PC-9 (cell line): ENCODE results near the gene ANKRD39. TPM values are rescaled to one million over a fixed set of nuclear protein-coding genes. Genes with fewer than 3 reads are reported as not detected.

Source experiments
- BruUV-seq: library from RNA; stranded (reverse); fragments of 400-500 nt; replicated peaks from 2 replicates; lab custom pipeline; 2021; lab: Mats Ljungman, UMichigan
- CTCF ChIA-PET: fragments of 300-600 bp; sonication (Branson Sonifier 250); formaldehyde crosslinking; loops from one replicate; lab custom pipeline; 2022; ENCODE audit warnings: antibody characterized with exemption; lab: Charles Lee
- POLR2A ChIA-PET: fragments of 300-600 bp; sonication (Branson Sonifier 250); formaldehyde crosslinking; loops from one replicate; lab custom pipeline; 2022; ENCODE audit warnings: antibody characterized with exemption; ENCODE audit not compliant: unreplicated experiment; lab: Charles Lee
- DNase-seq, 2 experiments: peaks; one replicate each; pipeline versions ENCODE4 v3.0.0 to v3.0.0-alpha.2; 2015 to 2022; ENCODE audit warnings: mixed read lengths in 1 of 2
- H2AFZ ChIP-seq: fragments of 200-600 bp; sonication (generic); 2 replicates; pipeline ENCODE4 v1.8.1; 2017; ENCODE audit warnings: antibody characterized with exemption
- H3F3A ChIP-seq: fragments of 200-600 bp; sonication (generic); 2 replicates; pipeline ENCODE4 v1.8.1; 2017; ENCODE audit warnings: antibody characterized with exemption, mild to moderate bottlenecking, low read depth; ENCODE audit not compliant: insufficient read depth
- H3K27ac ChIP-seq: fragments of 200-600 bp; sonication (generic); 2 replicates; pipeline ENCODE4 v1.6.1; 2016; ENCODE audit warnings: mixed run types
- H3K27me3 ChIP-seq: fragments of 200-600 bp; sonication (generic); 2 replicates; pipeline ENCODE4 v1.6.1; 2016; ENCODE audit warnings: low read depth, mixed run types; ENCODE audit not compliant: insufficient read depth
- H3K36me3 ChIP-seq: fragments of 200-600 bp; sonication (generic); 2 replicates; pipeline ENCODE4 v1.6.1; 2016; ENCODE audit warnings: low read depth, mixed run types
- H3K4me1 ChIP-seq: fragments of 200-600 bp; sonication (generic); replicated peaks from 2 replicates; pipeline ENCODE4 v1.6.1; 2016; ENCODE audit warnings: mixed run types; ENCODE audit not compliant: insufficient read depth
- H3K4me2 ChIP-seq: fragments of 200-600 bp; sonication (generic); 2 replicates; pipeline ENCODE4 v1.6.1; 2017; ENCODE audit warnings: mixed run types
- H3K4me3 ChIP-seq: fragments of 200-600 bp; sonication (generic); 2 replicates; pipeline ENCODE4 v1.6.1; 2016; ENCODE audit warnings: mixed run types
- H3K79me2 ChIP-seq: fragments of 200-600 bp; sonication (generic); 2 replicates; pipeline ENCODE4 v1.6.1; 2017; ENCODE audit warnings: low read depth, mixed run types
- H3K9me2 ChIP-seq: fragments of 200-600 bp; sonication (generic); 2 replicates; pipeline ENCODE4 v1.8.1; 2017; ENCODE audit warnings: mild to moderate bottlenecking; ENCODE audit not compliant: insufficient read depth
- H3K9me3 ChIP-seq: fragments of 200-600 bp; sonication (generic); 2 replicates; pipeline ENCODE4 v1.8.1; 2016; ENCODE audit warnings: low read depth; ENCODE audit not compliant: insufficient read depth
- H4K20me1 ChIP-seq: fragments of 200-600 bp; sonication (generic); 2 replicates; pipeline ENCODE4 v1.8.1; 2017; ENCODE audit not compliant: insufficient read depth
- EZH2 ChIP-seq: fragments of 200-600 bp; sonication (generic); IDR thresholded peaks from 2 replicates; pipeline ENCODE4 v1.8.0; 2017; ENCODE audit warnings: antibody characterized with exemption, low read depth
- intact Hi-C: fragments of 100-400 bp; cut with micrococcal nuclease; formaldehyde crosslinking; loops from one replicate; pipeline ENCODE4 v1.10.0; 2022; ENCODE audit not compliant: unreplicated experiment
- total RNA-seq: library from RNA; stranded (reverse); gene quantifications from 2 replicates; pipeline ENCODE4 v1.2.3, GENCODE V29; 2021
- TF ChIP-seq, protein P1 (sequence below): fragments of 200-600 bp; sonication (generic); conservative IDR thresholded peaks from 2 replicates; pipeline ENCODE4 v1.6.1; 2017; ENCODE audit warnings: mixed run types, antibody characterized with exemption, mild to moderate bottlenecking, moderate library complexity

ANKRD39 gene
- total RNA-seq, 1 experiment from 2014 or later: 19.0 TPM

DNA sequence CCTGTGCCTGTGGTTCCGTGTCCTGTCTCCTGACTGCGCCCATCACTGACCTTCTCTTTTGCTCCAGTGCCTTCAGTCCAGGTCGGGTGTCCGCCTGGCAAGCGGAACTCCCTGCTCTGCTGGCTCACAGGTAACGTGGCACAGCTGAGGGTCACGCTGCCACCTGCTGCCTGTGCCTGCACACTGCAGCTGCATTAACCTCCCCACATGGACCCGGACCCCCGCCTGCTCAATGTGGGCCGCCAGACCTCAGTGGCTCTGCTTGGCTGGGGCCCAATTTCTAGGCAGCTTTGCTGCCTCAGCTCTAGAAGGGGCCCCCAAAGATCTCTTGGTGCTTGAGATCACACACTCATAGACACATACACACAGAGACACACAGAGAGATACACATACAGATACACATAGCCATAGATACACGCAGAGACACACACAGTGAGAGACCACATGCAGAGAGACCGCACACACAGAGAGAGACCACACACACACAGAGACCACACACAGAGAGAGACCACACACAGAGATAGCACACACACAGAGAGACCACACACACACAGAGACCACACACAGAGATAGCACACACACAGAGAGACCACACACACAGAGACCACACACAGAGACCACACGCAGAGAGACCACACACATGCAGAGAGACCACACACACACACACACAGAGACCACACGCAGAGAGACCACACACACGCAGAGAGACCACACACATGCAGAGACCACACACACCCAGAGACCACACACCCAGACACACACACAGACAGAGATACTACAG, 56.6 kb downstream of the ANKRD39 start:
- Histone ChIP-seq H3K27ac (no peak overlapping the region), H3K79me2 (no peaks in the 10 kb centered on the region), H4K20me1 (no peaks in the 10 kb centered on the region), H3K9me3 (no peaks in the 10 kb centered on the region), H3F3A (peaks cover 14% of the 10 kb centered on the region), H3K4me2 (no peak overlapping the region), H2AFZ (no peak overlapping the region), H3K36me3 (no peaks in the 10 kb centered on the region), H3K4me3 (no peak overlapping the region), H3K9me2 (no peaks in the 10 kb centered on the region), H3K4me1 (no peaks in the 10 kb centered on the region), H3K27me3 (no peaks in the 10 kb centered on the region)
- POLR2A ChIA-PET: no interaction called here
- CTCF ChIA-PET: interaction anchor here (0.6 kb wide), 1 partner anchor 267 kb away, joined by 3 read pairs; no protein-coding TSS in a partner anchor
- BruUV-seq: no TSS peak
- peak; percentile 65 to 80 for DNase-seq
- intact Hi-C loops: loop anchor here (1.0 to 5.0 kb wide), 7 partner anchors 38 to 251 kb away; partner anchors contain the start of gene LMAN2L
- TF ChIP-seq EZH2: no peak
- TF ChIP-seq, protein P1, sequence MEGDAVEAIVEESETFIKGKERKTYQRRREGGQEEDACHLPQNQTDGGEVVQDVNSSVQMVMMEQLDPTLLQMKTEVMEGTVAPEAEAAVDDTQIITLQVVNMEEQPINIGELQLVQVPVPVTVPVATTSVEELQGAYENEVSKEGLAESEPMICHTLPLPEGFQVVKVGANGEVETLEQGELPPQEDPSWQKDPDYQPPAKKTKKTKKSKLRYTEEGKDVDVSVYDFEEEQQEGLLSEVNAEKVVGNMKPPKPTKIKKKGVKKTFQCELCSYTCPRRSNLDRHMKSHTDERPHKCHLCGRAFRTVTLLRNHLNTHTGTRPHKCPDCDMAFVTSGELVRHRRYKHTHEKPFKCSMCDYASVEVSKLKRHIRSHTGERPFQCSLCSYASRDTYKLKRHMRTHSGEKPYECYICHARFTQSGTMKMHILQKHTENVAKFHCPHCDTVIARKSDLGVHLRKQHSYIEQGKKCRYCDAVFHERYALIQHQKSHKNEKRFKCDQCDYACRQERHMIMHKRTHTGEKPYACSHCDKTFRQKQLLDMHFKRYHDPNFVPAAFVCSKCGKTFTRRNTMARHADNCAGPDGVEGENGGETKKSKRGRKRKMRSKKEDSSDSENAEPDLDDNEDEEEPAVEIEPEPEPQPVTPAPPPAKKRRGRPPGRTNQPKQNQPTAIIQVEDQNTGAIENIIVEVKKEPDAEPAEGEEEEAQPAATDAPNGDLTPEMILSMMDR: peak; percentile 97

DNA sequence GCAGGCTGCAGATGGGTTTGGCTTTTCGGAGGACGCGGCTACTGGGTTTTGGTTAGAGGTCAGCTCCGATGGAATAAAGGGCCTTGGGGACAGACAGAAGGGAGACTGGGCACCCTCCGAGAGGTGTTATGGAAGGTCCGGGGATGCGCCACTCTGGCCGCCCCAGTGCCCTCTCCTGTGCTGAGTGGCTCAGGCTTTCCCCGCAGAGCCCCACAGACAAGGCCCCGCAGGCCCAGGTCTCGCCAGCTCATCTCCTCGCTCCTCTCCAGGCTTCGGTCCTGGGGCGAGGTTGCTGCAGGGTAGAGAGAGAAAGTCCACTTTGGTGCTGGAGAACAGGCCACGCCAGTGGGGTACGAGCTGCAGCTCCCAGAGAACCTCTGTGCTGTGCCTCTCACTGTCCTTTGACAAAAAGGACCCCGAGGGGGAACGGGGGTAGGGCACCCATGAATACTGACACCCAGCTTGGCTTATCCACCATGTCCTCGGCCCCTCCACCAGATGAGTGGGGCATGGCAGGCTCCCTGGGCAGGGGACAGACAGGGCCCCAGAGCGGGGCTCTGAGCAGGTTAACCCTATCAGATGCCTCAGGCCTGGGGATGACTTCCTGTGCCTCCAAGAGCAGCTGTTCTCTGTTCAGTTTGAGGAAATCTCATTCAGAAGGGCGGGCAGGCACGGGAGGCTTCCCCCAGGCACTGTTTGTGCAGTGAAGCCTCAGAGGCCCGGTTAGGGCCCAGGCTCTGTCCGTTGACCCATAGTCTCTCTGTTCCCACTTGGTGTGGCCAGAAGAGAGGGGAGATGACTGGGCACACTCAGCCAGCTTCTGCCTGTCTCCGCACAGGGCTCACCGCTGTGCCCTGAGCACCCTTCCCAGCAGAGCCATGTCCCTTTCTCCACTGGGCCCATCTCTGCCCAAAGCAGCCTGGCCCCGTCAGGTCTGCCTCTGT, 57.5 kb downstream of the ANKRD39 start:
- Histone ChIP-seq H3K27ac (no peak overlapping the region), H3K4me3 (no peak overlapping the region), H3K9me3 (no peaks in the 10 kb centered on the region), H3K36me3 (no peaks in the 10 kb centered on the region), H4K20me1 (no peaks in the 10 kb centered on the region), H3K4me1 (no peaks in the 10 kb centered on the region), H2AFZ (no peak overlapping the region), H3K9me2 (no peaks in the 10 kb centered on the region), H3K4me2 (no peak overlapping the region), H3K27me3 (no peaks in the 10 kb centered on the region), H3K79me2 (no peaks in the 10 kb centered on the region), H3F3A (peaks cover 14% of the 10 kb centered on the region)
- intact Hi-C loops: loop anchor here (1.0 to 5.0 kb wide), 7 partner anchors 38 to 250 kb away; partner anchors contain the start of gene LMAN2L
- BruUV-seq: no TSS peak
- ChIA-PET CTCF (interaction anchor here (0.6 to 0.7 kb wide), 2 partner anchors 36 to 38 kb away, joined by 5 to 7 read pairs; no protein-coding TSS in a partner anchor), POLR2A (no interaction called here)
- TF ChIP-seq EZH2: no peak
- TF ChIP-seq, protein P1: no peak
- DNase-seq: no peak

DNA sequence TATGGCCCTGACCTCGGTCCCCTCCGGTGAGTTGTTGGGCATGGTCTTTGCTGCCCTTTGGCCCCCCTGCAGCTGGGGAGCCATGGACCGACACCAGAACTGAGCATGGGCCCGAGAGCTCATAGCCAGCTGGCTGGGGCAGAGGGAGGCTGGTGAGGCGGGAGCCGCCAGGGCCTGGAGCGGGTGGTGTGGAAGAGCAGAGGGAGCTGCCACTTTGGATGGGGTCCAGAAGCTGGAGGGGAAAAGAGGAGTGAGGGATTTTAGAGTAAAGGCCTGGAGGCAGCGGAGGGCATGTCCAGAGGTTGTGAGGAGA, 58.2 kb downstream of the ANKRD39 start:
- Histone ChIP-seq H3K9me2 (no peaks in the 10 kb centered on the region), H3K36me3 (no peaks in the 10 kb centered on the region), H3K4me2 (no peak overlapping the region), H4K20me1 (no peaks in the 10 kb centered on the region), H3K27me3 (no peaks in the 10 kb centered on the region), H3F3A (peaks cover 11% of the 10 kb centered on the region), H3K9me3 (no peaks in the 10 kb centered on the region), H3K27ac (no peak overlapping the region), H3K4me3 (no peak overlapping the region), H3K79me2 (0 out of 2 replicates have a peak, but pooled peaks cover 5% of the 10 kb centered on the region), H2AFZ (no peak overlapping the region), H3K4me1 (no peaks in the 10 kb centered on the region)
- DNase-seq: no peak
- intact Hi-C loops: no loop called here
- no TSS peak for BruUV-seq
- CTCF ChIA-PET: no interaction called here
- POLR2A ChIA-PET: no interaction called here
- TF ChIP-seq, protein P1: no peak
- TF ChIP-seq EZH2: no peak
